A673 (cell line): ENCODE measurements around the gene ZNF18. TPM values are rescaled to one million over a fixed set of nuclear protein-coding genes. Genes with fewer than 3 reads are reported as not detected.

Source experiments
- BruUV-seq: library from RNA; stranded (reverse); fragments of 400-500 nt; replicated peaks from 2 replicates; lab custom pipeline; 2021; lab: Mats Ljungman, UMichigan
- CTCF ChIA-PET: fragments of 300-600 bp; sonication (Branson Sonifier 250); formaldehyde crosslinking; loops from one replicate; lab custom pipeline; 2022; ENCODE audit warnings: antibody characterized with exemption; lab: Charles Lee
- POLR2A ChIA-PET: fragments of 300-600 bp; sonication (Branson Sonifier 250); formaldehyde crosslinking; loops from one replicate; lab custom pipeline; 2022; ENCODE audit warnings: antibody characterized with exemption; ENCODE audit not compliant: low non-redundant PET; lab: Charles Lee
- DNase-seq: peaks from one replicate; pipeline ENCODE4 v3.0.0-alpha.2; 2015; ENCODE audit warnings: low spot score
- H3K27ac ChIP-seq: fragments of 200-600 bp; sonication (generic); 2 replicates; pipeline ENCODE4 v1.5.1; 2016; ENCODE audit warnings: mixed run types, low read depth, mild to moderate bottlenecking, mixed read lengths, antibody characterized with exemption, low read length; ENCODE audit not compliant: poor library complexity, severe bottlenecking
- H3K27me3 ChIP-seq: fragments of 200-600 bp; sonication (generic); replicated peaks from 2 replicates; pipeline ENCODE4 v1.6.1; 2017; ENCODE audit warnings: mixed run types, low read depth, mild to moderate bottlenecking, mixed read lengths, antibody characterized with exemption, low read length; ENCODE audit not compliant: insufficient read depth, poor library complexity
- H3K36me3 ChIP-seq: fragments of 200-600 bp; sonication (generic); 2 replicates; pipeline ENCODE4 v1.6.1; 2016; ENCODE audit warnings: mixed run types, mild to moderate bottlenecking, mixed read lengths, antibody characterized with exemption, low read length; ENCODE audit not compliant: insufficient read depth, poor library complexity, severe bottlenecking
- H3K4me1 ChIP-seq: fragments of 200-600 bp; sonication (generic); 2 replicates; pipeline ENCODE4 v1.6.1; 2017; ENCODE audit warnings: mixed run types, mild to moderate bottlenecking, mixed read lengths, antibody characterized with exemption, low read length; ENCODE audit not compliant: insufficient read depth, poor library complexity, severe bottlenecking
- H3K4me3 ChIP-seq: fragments of 200-600 bp; sonication (generic); 2 replicates; pipeline ENCODE4 v1.5.1; 2016; ENCODE audit warnings: low read depth, mixed run types, mild to moderate bottlenecking, mixed read lengths, low read length; ENCODE audit not compliant: poor library complexity, severe bottlenecking
- H3K9me3 ChIP-seq: fragments of 200-600 bp; sonication (generic); 2 replicates; pipeline ENCODE4 v1.6.1; 2016; ENCODE audit warnings: mixed run types, low read depth, mild to moderate bottlenecking, mixed read lengths, antibody characterized with exemption, low read length; ENCODE audit not compliant: poor library complexity, severe bottlenecking
- EZH2 ChIP-seq: fragments of 200-600 bp; sonication (generic); IDR thresholded peaks from 2 replicates; pipeline ENCODE4 v1.6.1; 2017; ENCODE audit warnings: borderline replicate concordance, low read depth, mild to moderate bottlenecking, mixed read lengths, antibody characterized with exemption, low read length; ENCODE audit not compliant: poor library complexity, severe bottlenecking
- intact Hi-C: fragments of 100-400 bp; cut with micrococcal nuclease; formaldehyde crosslinking; loops from one replicate; pipeline ENCODE4 v1.10.0; 2022; ENCODE audit not compliant: unreplicated experiment
- total RNA-seq: library from RNA; stranded (reverse); gene quantifications from 2 replicates; pipeline ENCODE4 v1.2.3, GENCODE V29; 2021
- TF ChIP-seq, protein P1 (sequence below): fragments of 300-800, 200-600 bp; sonication (generic); conservative IDR thresholded peaks from 2 replicates; pipeline ENCODE4 v1.5.1; 2017; ENCODE audit warnings: low read depth, mild to moderate bottlenecking, antibody characterized with exemption, low read length, moderate library complexity, mixed read lengths

The ZNF18 gene
- total RNA-seq, 1 experiment from 2014 or later = 11.9 TPM

DNA sequence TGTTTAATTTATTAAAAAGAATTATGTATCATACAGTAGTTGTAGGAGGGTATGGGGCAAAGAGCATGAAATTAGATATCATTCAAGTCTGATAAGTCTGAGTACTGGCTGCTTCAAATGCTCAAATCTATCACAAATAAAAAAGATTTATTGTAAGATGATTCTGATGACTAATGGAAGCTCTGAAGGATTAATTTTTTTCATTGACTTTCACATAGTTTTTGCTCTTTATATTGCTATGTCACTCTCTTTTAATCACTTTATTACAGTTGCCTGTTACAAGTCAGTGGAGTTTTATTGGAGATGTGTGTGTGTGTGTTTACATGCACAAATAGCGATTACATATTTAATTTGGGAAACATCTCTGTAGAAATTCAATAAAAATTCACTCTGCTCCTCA, 38.4 kb upstream of the ZNF18 start:
- Histone ChIP-seq H3K9me3 (no peaks in the 10 kb centered on the region), H3K27me3 (no peaks in the 10 kb centered on the region), H3K36me3 (no peaks in the 10 kb centered on the region), H3K4me1 (peaks cover 7% of the 10 kb centered on the region), H3K27ac (no peak overlapping the region), H3K4me3 (no peak overlapping the region)
- intact Hi-C loops = no loop called here
- ChIA-PET POLR2A (no interaction called here), CTCF (no interaction called here)
- DNase-seq = no peak
- no TSS peak for BruUV-seq
- TF ChIP-seq EZH2 = no peak
- TF ChIP-seq, protein P1, sequence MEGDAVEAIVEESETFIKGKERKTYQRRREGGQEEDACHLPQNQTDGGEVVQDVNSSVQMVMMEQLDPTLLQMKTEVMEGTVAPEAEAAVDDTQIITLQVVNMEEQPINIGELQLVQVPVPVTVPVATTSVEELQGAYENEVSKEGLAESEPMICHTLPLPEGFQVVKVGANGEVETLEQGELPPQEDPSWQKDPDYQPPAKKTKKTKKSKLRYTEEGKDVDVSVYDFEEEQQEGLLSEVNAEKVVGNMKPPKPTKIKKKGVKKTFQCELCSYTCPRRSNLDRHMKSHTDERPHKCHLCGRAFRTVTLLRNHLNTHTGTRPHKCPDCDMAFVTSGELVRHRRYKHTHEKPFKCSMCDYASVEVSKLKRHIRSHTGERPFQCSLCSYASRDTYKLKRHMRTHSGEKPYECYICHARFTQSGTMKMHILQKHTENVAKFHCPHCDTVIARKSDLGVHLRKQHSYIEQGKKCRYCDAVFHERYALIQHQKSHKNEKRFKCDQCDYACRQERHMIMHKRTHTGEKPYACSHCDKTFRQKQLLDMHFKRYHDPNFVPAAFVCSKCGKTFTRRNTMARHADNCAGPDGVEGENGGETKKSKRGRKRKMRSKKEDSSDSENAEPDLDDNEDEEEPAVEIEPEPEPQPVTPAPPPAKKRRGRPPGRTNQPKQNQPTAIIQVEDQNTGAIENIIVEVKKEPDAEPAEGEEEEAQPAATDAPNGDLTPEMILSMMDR = no peak

DNA sequence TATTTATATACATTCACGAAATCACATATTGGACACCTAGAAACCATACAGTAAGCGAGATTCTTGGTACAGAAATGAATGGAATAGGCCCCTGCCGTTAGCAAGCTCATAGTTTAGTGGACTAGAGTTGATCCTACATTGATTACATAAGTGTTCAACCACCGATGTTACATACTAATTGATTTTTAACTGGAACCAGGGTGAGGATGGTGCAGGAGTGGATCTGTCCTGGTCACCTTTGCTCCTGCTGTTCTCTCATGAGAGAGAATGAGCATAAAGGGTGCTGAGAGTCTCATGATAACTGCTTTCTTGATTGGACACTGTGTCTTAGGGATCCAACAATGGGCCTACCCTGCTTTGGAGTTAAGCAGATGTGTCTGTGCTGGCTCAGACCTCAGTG, 37.3 kb upstream of the ZNF18 start:
- no TSS peak for BruUV-seq
- CTCF ChIA-PET = no interaction called here

DNA sequence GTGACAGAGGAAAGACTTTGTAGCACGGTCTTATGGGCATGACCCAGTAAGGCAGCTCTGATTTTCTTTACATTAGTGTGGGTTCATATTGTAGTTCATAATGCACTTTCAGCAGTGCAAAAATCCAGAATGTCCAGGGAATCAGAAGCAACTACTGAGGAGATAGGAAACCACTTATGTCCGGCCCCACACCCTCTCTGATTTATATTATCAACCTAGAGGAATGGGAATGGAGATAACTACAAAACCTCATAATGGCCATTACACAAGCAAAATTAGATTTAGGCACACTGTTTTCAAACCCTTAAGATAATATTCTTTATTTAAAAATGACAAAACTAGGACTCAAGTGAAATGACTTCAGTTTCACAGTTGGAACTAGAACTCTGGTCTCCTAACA, 31.3 kb upstream of the ZNF18 start:
- H3K4me1 ChIP-seq = peaks cover 7% of the 10 kb centered on the region
- no peak for DNase-seq
- H3K27ac ChIP-seq = no peak overlapping the region
- no TSS peak for BruUV-seq
- POLR2A ChIA-PET = no interaction called here
- H3K27me3 ChIP-seq = no peaks in the 10 kb centered on the region
- H3K36me3 ChIP-seq = no peaks in the 10 kb centered on the region
- no peaks in the 10 kb centered on the region for H3K9me3 ChIP-seq
- intact Hi-C loops = no loop called here
- CTCF ChIA-PET = interaction anchor here (0.6 kb wide), 1 partner anchor 938 kb away, joined by 3 read pairs; no protein-coding TSS in a partner anchor
- no peak for TF ChIP-seq EZH2
- TF ChIP-seq, protein P1 = no peak
- no peak overlapping the region for H3K4me3 ChIP-seq

More for the DNA sequence above, 37.3 kb upstream of the ZNF18 start:
- POLR2A ChIA-PET = no interaction called here
- H3K4me3 ChIP-seq = no peak overlapping the region
- H3K4me1 ChIP-seq = peaks cover 7% of the 10 kb centered on the region
- H3K27ac ChIP-seq = no peak overlapping the region
- H3K36me3 ChIP-seq = no peaks in the 10 kb centered on the region
- no peak for TF ChIP-seq EZH2
- TF ChIP-seq, protein P1 = no peak
- H3K27me3 ChIP-seq = no peaks in the 10 kb centered on the region
- DNase-seq = no peak
- no peaks in the 10 kb centered on the region for H3K9me3 ChIP-seq
- intact Hi-C loops = no loop called here
